IPS-NIHi11 (cell line): Measurements from ENCODE around the gene NRG3.

Source experiments
- DNase-seq: peaks from one replicate; pipeline ENCODE4 v3.0.0; 2012; ENCODE audit warnings: mixed read lengths, low spot score

The NRG3 gene

DNA sequence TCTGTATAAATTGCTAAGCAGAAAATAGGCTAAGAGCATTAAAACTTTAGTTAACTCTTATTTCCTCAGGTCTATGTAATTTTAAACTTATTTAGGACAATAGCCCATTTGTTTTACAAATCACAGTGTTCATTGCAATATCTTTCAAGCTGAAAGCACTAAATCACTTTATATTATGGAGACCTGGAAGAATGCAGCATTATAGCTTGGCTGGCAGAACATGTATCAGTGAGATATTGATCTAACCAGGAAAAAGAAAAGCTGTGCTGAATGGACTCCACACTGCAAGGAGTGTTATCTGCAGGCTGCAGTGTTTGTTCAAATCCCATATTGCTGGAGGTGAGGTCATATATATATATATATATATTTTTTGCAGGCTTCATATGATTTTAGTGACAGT is 517.5 kb downstream of the NRG3 start:
- no peak for DNase-seq

GRCh38 chr10:82394122-82394521 is 519.1 kb downstream of the NRG3 start:
- no peak for DNase-seq

DNA sequence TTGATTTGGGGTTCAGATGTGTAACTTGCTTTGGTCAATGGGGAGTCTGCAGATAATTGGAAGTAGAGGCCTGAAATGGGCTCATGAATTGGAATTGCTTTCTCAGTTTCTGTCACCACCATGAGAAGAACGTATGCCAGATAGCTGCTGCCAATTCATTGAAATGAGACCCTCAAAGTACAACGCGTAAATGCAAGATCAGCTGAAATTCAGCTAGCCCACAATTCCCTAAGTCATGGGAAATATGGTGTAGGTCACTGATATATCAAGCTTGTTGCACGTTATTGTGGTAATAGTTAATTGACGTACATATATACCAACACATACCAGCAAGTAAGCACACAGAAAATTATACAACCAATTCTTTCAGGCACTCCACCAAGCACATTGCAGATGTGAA is 520.0 kb downstream of the NRG3 start:
- no peak for DNase-seq

- DNase-seq: no peak
Observed at GRCh38 chr10:82396886-82397285, 521.9 kb downstream of the NRG3 start.

DNA sequence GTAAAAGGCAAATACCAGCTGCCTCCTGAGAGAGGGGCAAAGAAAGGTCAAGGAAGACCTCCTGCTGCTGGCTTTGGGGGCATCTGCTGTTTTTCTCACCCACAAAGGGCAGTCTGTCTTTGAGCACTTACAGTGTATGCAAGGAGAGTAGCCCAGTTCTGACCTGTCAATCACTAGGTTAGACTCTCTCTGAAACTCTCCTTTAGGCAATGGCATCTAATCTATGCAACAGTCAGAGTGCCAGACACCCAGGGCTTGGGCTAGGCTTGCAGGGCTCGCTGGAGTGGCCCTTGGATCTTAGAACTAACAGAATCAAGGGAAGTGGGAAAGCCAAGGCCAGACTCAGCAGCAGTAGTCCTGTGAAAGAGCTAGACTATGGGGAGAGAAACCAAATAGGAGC is 522.9 kb downstream of the NRG3 start:
- DNase-seq: peak; percentile 41

- no peak for DNase-seq
Observed at GRCh38 chr10:82399850-82400249, 524.9 kb downstream of the NRG3 start.

DNA sequence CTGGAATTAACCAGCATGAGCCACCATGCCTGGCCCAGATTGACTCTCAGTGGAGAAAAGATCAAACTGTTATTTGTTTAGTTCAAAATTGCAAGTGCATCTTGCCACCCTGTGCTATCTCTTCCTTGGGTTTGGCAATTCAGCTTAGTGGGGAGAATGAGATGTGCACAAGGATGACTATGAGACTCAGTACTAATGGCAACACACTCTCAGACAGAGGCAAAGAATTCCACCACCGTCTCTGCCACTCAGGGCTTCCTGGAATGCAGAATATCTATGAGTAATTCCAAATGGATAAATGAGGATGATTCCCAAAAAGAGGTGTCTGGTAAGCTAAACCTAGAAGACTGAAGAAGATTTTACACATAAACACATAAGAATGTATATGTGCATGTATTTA is 525.8 kb downstream of the NRG3 start:
- no peak for DNase-seq

GRCh38 chr10:82402906-82403401 is 528.0 kb downstream of the NRG3 start:
- no peak for DNase-seq

GRCh38 chr10:82409671-82410070 is 534.7 kb downstream of the NRG3 start:
- DNase-seq: no peak

GRCh38 chr10:82411416-82411815 is 536.4 kb downstream of the NRG3 start:
- no peak for DNase-seq

DNA sequence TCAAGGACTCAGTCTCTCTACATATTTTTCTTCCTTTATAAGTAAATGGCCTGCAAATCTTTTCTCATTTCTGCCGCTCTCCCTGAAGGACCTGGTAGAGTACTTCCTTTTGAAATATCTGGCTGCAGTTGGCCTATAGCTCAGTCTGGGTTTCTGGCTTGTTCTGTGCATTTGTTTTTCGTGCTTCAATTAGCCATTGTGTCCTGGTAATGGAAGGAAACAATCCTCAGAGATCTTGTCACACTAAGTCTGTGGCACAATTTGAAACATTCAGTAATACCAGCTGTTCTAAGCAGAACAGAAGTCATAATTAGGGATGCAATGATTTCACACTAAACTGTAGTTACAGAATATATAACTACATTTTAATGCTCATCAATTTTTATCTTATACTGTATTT is 545.0 kb downstream of the NRG3 start:
- no peak for DNase-seq

DNA sequence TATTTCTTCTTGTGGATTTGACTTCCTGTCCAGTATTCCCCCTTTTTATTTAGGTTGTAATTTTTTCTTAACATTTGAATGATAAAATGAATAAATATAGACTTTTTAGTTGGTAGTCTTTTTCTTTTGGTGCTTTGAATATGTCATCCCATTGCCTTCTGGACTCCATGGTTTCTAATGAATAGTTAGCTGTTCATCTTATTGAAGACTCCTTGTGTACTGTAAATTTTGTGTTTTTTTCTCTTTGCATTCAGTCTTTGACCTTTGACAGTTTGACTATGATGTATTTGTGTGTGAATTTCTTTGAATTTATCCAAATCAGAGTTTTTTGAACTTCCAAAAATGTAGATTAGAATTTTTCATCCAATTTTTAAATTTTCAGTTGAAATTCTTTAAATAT is 554.3 kb downstream of the NRG3 start:
- no peak for DNase-seq

GRCh38 chr10:82438277-82438676 is 563.3 kb downstream of the NRG3 start:
- no peak for DNase-seq

DNA sequence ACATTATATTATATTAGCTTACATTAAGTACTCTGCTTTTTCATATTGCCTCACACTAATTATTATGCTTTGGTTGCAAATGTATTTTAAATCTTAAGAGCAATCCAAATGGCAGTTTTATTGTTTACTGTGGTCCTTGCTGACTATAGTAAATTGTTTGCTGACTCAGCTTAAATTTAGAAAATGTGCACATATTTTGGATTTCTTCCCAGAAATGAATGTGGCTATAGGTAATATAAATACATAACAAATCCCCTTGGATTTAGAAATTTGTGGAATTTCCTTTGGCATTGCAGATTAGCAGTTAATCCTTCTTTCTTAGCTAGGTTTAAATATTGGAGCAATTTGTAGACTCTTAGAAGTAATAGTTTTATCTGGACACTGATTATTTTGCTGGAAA is 565.8 kb downstream of the NRG3 start:
- DNase-seq: no peak

GRCh38 chr10:82452046-82452445 is 577.1 kb downstream of the NRG3 start:
- no peak for DNase-seq

DNA sequence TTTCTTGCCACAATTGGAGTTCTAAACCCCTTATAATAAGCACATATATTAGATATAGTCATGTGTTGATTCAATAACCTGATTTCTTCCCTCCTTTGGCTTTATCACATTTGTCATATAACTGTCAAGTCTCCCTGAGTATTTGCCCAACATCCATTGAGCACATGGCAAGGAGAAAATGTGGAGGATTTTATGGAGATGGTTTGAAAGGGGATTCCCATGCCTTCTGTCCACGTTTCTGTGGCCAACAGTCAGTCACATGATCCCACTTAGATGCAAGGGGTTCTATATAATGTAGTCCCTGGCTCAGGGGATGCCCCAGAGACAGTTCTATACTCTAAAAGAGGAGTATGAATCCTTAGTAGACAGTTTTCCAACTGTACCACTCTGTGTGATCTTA is 577.7 kb downstream of the NRG3 start:
- no peak for DNase-seq

DNA sequence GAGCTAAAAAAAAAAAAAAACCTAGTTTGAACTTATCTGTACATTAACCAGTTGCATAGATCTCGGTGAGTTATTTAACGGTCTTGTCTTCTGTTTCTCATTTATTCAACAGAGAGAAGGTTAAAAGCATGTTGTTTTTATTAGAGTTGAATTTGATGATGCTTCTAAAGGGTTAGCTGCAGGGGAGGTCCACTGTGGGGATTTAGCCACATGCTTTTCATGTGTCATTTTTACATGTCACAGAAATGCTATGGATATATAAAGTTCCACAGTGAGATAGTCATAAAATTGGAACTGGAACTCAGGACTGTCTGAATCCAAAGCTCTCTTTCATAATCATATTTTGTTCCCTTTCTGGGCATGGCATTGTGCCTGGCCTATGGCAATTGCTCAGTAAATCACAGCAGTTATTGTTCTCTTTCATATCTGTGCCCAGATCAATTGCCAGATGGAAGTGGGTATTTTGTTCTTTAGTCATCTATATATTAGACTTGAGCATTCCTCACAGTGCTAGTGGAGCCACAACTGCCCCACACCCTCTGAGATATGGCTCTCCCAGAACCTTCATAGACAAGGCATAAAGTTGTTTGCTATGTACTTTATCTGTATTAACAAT is 578.8 kb downstream of the NRG3 start:
- DNase-seq: no peak

DNA sequence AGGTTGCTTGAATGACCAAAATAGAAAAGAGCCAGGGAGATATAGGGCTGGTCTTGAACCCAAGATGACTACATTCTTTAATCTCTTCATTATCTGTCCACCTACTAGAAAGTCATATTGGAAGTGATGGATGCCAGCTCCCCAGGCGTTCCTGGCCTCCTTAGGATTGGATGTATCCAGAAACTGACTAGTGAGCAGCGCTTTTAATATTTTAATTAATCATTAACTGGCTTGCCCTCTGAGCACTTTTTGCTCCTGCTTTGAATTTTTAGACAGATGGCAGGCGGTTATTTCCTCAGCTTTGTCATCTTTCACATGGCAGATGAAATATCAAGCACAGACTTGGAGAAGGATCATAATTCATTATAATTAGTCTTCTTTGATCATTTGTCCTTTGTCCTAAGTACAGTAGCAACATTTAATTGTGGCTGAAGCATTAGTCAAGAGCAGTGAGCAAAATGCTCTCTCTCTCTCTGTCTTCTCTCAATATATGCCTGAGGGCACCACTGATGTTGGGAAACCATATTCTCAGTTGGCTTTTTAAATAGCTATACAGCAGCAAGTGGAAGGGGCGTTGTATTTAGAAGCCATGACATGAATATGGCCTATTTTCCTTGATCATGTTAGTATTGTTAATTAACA is 588.0 kb downstream of the NRG3 start:
- no peak for DNase-seq

DNA sequence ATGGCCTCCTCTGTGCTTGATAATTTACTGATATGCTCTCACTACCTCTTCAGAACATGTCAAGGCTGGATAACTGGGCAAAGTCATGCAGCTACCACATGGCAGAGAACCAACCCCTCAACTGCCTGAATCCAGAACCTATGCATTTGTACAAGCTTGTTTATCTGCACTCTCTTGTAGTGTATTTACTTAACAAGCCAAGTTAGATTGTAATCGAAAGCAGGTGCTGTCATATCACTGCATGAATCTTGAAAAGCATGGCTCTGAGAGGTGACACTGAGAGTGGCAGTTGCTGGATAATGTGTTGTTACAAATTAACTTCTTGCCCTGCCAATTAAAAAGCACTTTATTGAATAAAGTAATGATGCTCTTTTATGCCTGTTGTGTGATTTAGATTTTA is 588.6 kb downstream of the NRG3 start:
- DNase-seq: no peak

GRCh38 chr10:82464191-82464818 is 589.3 kb downstream of the NRG3 start:
- no peak for DNase-seq

- DNase-seq: no peak
Observed at GRCh38 chr10:82464966-82465365, 590.0 kb downstream of the NRG3 start.

- DNase-seq: no peak
Observed at GRCh38 chr10:82468453-82468852, 593.5 kb downstream of the NRG3 start.
